Gastrocnemius medialis (tissue), 4 donors: ENCODE data around the gene ARL15. TPM values are rescaled to one million over a fixed set of nuclear protein-coding genes. Genes with fewer than 3 reads are reported as not detected.

Source experiments
- ATAC-seq, 2 donors: fragments of 150-250 bp; one replicate each; pipeline ENCODE4 v1.9.1; 2016
- DNase-seq, 2 donors: peaks; one replicate each; pipeline ENCODE4 v3.0.0-alpha.2; 2019
- H3K27ac ChIP-seq, 4 donors: fragments of 200-600 bp; sonication (generic); 1 replicate in 1 of 4; 2 replicates in 3 of 4; pipeline ENCODE4 v1.5.1; 2016 to 2018; ENCODE audit warnings: mild to moderate bottlenecking in 2 of 4, moderate library complexity in 1 of 4
- H3K27me3 ChIP-seq, 3 donors: fragments of 200-600 bp; sonication (generic) in 2 of 3; 1 replicate in 1 of 3; 2 replicates in 2 of 3; pipeline versions ENCODE4 v1.5.1 to v1.6.0; 2016 to 2019; ENCODE audit warnings: mild to moderate bottlenecking in 1 of 3, moderate library complexity in 1 of 3
- H3K36me3 ChIP-seq, 2 donors: fragments of 200-600 bp; sonication (generic) in 1 of 2; one replicate each; pipeline ENCODE4 v1.5.1; 2017 to 2018
- H3K4me1 ChIP-seq, 2 donors: fragments of 200-600 bp; sonication (generic) in 1 of 2; one replicate each; pipeline ENCODE4 v1.5.1; 2016 to 2017; ENCODE audit warnings: mild to moderate bottlenecking in 2 of 2
- H3K4me3 ChIP-seq, 4 donors: fragments of 200-600 bp; sonication (generic) in 3 of 4; 1 replicate in 1 of 4; 2 replicates in 3 of 4; pipeline ENCODE4 v1.5.1; 2016 to 2019; ENCODE audit warnings: mild to moderate bottlenecking in 2 of 4
- H3K9me3 ChIP-seq, 3 donors: fragments of 200-600 bp; sonication (generic) in 2 of 3; 1 replicate in 1 of 3; 2 replicates in 2 of 3; pipeline ENCODE4 v1.5.1; 2016 to 2019
- CTCF ChIP-seq, 5 experiments: fragments of 450-650 bp in 3 of 5; fragments of 200-600 bp in 2 of 5; sonication (generic) in 2 of 5; IDR thresholded peaks in 4 of 5; conservative IDR thresholded peaks in 1 of 5; 1 replicate in 4 of 5; 2 replicates in 1 of 5; pipeline ENCODE4 v1.5.1; 2016 to 2019; ENCODE audit warnings: antibody characterized with exemption in 5 of 5, mild to moderate bottlenecking in 3 of 5, moderate library complexity in 3 of 5
- POLR2A ChIP-seq, 2 donors: fragments of 450-650 bp; IDR thresholded peaks; one replicate each; pipeline ENCODE4 v1.6.1; 2017; ENCODE audit warnings: antibody characterized with exemption in 2 of 2, mild to moderate bottlenecking in 2 of 2, moderate library complexity in 2 of 2
- in situ Hi-C, 4 donors: fragments of 200-750 bp; cut with MboI; loops; one replicate each; pipeline versions ENCODE4 v1.15.0 to v1.8.0; 2017; ENCODE audit warnings: low sequenced_read_pairs in 4 of 4
- intact Hi-C: fragments of 100-400 bp; cut with DNase I; formaldehyde crosslinking; loops from one replicate; pipeline ENCODE4 v1.15.1; 2023; ENCODE audit warnings: low total_unique reads
- total RNA-seq, 4 donors: library from RNA; depleted of rRNA; stranded (reverse); fragments of >200 nt; gene quantifications; one replicate each; pipeline versions ENCODE4 v1.1.0 to v1.2.3, GENCODE V29; 2016

The ARL15 gene
- total RNA-seq, 4 donors from 2014 or later, result 1.7 to 5.5 (median 3.2) TPM

- H3K4me3 ChIP-seq, result no peak overlapping the region
- no peak for DNase-seq
- TF ChIP-seq POLR2A (IDR thresholded peaks at IDR 0.05) (no peak), CTCF (IDR thresholded peaks at IDR 0.05 in 4 of 5, conservative IDR thresholded peaks at IDR 0.05 in 1 of 5) (no peak)
- no peak for ATAC-seq
- intact Hi-C loops (no loop called here), in situ Hi-C loops (no loop called here)
- H3K36me3 ChIP-seq, result no peaks in the 10 kb centered on the region
- H3K4me1 ChIP-seq, result no peaks in the 10 kb centered on the region
- no peaks in the 10 kb centered on the region for H3K9me3 ChIP-seq
- H3K27ac ChIP-seq, result no peak overlapping the region
- no peaks in the 10 kb centered on the region for H3K27me3 ChIP-seq
These were observed 192.4 kb downstream of the ARL15 start for GRCh38 chr5:54117957-54118356.

GRCh38 chr5:54115735-54116403 is 194.5 kb downstream of the ARL15 start:
- H3K4me1 ChIP-seq, result no peaks in the 10 kb centered on the region
- in situ Hi-C loops, result no loop called here
- no peak overlapping the region for H3K27ac ChIP-seq
- ATAC-seq, result no peak
- no peaks in the 10 kb centered on the region for H3K27me3 ChIP-seq
- H3K4me3 ChIP-seq, result no peak overlapping the region
- no peak for TF ChIP-seq POLR2A (IDR thresholded peaks at IDR 0.05)
- no peak for TF ChIP-seq CTCF (IDR thresholded peaks at IDR 0.05 in 4 of 5, conservative IDR thresholded peaks at IDR 0.05 in 1 of 5)
- no peak for DNase-seq
- intact Hi-C loops, result no loop called here
- no peaks in the 10 kb centered on the region for H3K36me3 ChIP-seq
- H3K9me3 ChIP-seq, result no peaks in the 10 kb centered on the region

- H3K9me3 ChIP-seq, result no peaks in the 10 kb centered on the region
- H3K36me3 ChIP-seq, result no peaks in the 10 kb centered on the region
- no peak overlapping the region for H3K4me3 ChIP-seq
- intact Hi-C loops (no loop called here), in situ Hi-C loops (no loop called here)
- no peaks in the 10 kb centered on the region for H3K4me1 ChIP-seq
- no peak for DNase-seq
- ATAC-seq, result no peak
- H3K27me3 ChIP-seq, result no peaks in the 10 kb centered on the region
- no peak overlapping the region for H3K27ac ChIP-seq
- no peak for TF ChIP-seq POLR2A (IDR thresholded peaks at IDR 0.05)
- no peak for TF ChIP-seq CTCF (IDR thresholded peaks at IDR 0.05 in 4 of 5, conservative IDR thresholded peaks at IDR 0.05 in 1 of 5)
These were observed 197.3 kb downstream of the ARL15 start for GRCh38 chr5:54113060-54113459.

GRCh38 chr5:54109626-54110330 is 200.6 kb downstream of the ARL15 start:
- no peak overlapping the region for H3K27ac ChIP-seq
- no peaks in the 10 kb centered on the region for H3K27me3 ChIP-seq
- DNase-seq (no peak), ATAC-seq (no peak)
- intact Hi-C loops (no loop called here), in situ Hi-C loops (no loop called here)
- no peak overlapping the region for H3K4me3 ChIP-seq
- no peaks in the 10 kb centered on the region for H3K9me3 ChIP-seq
- no peak for TF ChIP-seq CTCF (IDR thresholded peaks at IDR 0.05 in 4 of 5, conservative IDR thresholded peaks at IDR 0.05 in 1 of 5)
- TF ChIP-seq POLR2A (IDR thresholded peaks at IDR 0.05), result no peak
- no peaks in the 10 kb centered on the region for H3K4me1 ChIP-seq
- H3K36me3 ChIP-seq, result no peaks in the 10 kb centered on the region
